ENCODE results near the gene AGAP1. TPM values are rescaled to one million over a fixed set of nuclear protein-coding genes. Genes with fewer than 3 reads are reported as not detected.

The AGAP1 gene
- total RNA-seq, 3 donors from 2014 or later (not counting 1 experiment from before 2014, with no cell fraction given): 42.0 to 56.4 (median 45.7) TPM

- no peak for TF ChIP-seq CTCF (IDR thresholded peaks at IDR 0.05)
- no peaks in the 10 kb centered on the region for H3K4me1 ChIP-seq (ENCODE audit: control insufficient read depth, insufficient read depth, low read length)
- WGBS (ENCODE audit: insufficient coverage): 87% methylated on average over 11 of the region's 11 CpGs
- H3K27me3 ChIP-seq (ENCODE audit: control insufficient read depth, insufficient read depth, low read length): no peaks in the 10 kb centered on the region
- H3K4me3 Mint-ChIP-seq: no peak overlapping the region
- ATAC-seq: no peak
- H3K27ac ChIP-seq (ENCODE audit: low read length): no peak overlapping the region
- intact Hi-C loops (cut with micrococcal nuclease): no loop called here
- no peak overlapping the region for H3K27ac Mint-ChIP-seq
- no peaks in the 10 kb centered on the region for H3K9me3 Mint-ChIP-seq
- H3K9me3 ChIP-seq (ENCODE audit: control insufficient read depth, insufficient read depth, low read length): no peaks in the 10 kb centered on the region
- no peak for DNase-seq
- H3K36me3 Mint-ChIP-seq: no peaks in the 10 kb centered on the region
- peaks cover 42 to 47% of the 10 kb centered on the region in 2 donors for H3K4me1 Mint-ChIP-seq
- H3K27me3 Mint-ChIP-seq (ENCODE audit: low read depth in 2 of 2): peaks cover 0 to 7% of the 10 kb centered on the region in 2 donors
- no peaks in the 10 kb centered on the region for H3K36me3 ChIP-seq (ENCODE audit: control insufficient read depth, insufficient read depth, low read length)
- H3K4me3 ChIP-seq (ENCODE audit: low read length): no peak overlapping the region
These were observed 184.1 kb downstream of the AGAP1 start for GRCh38 chr2:235677937-235678336.

- intact Hi-C loops (cut with micrococcal nuclease): no loop called here
- no peak for ATAC-seq
- Mint-ChIP-seq H3K27ac (no peak overlapping the region), H3K9me3 (no peaks in the 10 kb centered on the region), H3K36me3 (no peaks in the 10 kb centered on the region), H3K4me3 (no peak overlapping the region), H3K4me1 (peaks cover 40 to 42% of the 10 kb centered on the region in 2 donors), H3K27me3 (ENCODE audit: low read depth in 2 of 2) (peaks cover 0 to 7% of the 10 kb centered on the region in 2 donors)
- no peaks in the 10 kb centered on the region for H3K9me3 ChIP-seq (ENCODE audit: control insufficient read depth, insufficient read depth, low read length)
- 95% methylated on average over 10 of the region's 10 CpGs for WGBS (ENCODE audit: insufficient coverage)
- H3K27ac ChIP-seq (ENCODE audit: low read length): no peak overlapping the region
- H3K27me3 ChIP-seq (ENCODE audit: control insufficient read depth, insufficient read depth, low read length): no peaks in the 10 kb centered on the region
- no peak overlapping the region for H3K4me3 ChIP-seq (ENCODE audit: low read length)
- H3K4me1 ChIP-seq (ENCODE audit: control insufficient read depth, insufficient read depth, low read length): no peaks in the 10 kb centered on the region
- no peaks in the 10 kb centered on the region for H3K36me3 ChIP-seq (ENCODE audit: control insufficient read depth, insufficient read depth, low read length)
- DNase-seq: no peak
- TF ChIP-seq CTCF (IDR thresholded peaks at IDR 0.05): no peak
These were observed 184.9 kb downstream of the AGAP1 start for GRCh38 chr2:235678712-235679111.

DNA sequence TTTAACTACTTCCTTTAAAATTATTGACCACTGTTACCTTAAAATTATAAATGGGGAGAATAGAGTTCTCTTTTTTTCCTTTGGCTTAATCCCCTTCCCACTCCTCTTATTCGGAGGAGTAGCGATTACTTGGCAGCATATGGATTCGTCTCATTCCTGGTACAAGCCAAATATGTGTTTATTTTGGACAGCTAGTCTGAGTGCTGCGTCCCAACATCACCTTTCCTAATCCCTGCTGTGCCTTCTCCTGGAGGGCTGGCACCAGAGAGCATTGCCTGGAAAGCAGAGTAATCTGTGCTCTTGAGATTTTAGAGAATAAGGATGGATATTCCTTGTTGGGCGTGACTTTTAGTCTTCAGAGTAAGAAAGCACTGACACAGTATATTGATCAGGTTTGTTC lies 185.6 kb downstream of the AGAP1 start:
- Mint-ChIP-seq H3K36me3 (no peaks in the 10 kb centered on the region), H3K4me3 (no peak overlapping the region), H3K27me3 (ENCODE audit: low read depth in 2 of 2) (peaks cover 0 to 7% of the 10 kb centered on the region in 2 donors), H3K27ac (no peak overlapping the region), H3K4me1 (peaks cover 40 to 44% of the 10 kb centered on the region in 2 donors), H3K9me3 (no peaks in the 10 kb centered on the region)
- H3K4me3 ChIP-seq (ENCODE audit: low read length): no peak overlapping the region
- H3K4me1 ChIP-seq (ENCODE audit: control insufficient read depth, insufficient read depth, low read length): peaks cover 6% of the 10 kb centered on the region
- DNase-seq (no peak), ATAC-seq (no peak)
- intact Hi-C loops (cut with micrococcal nuclease): no loop called here
- H3K36me3 ChIP-seq (ENCODE audit: control insufficient read depth, insufficient read depth, low read length): no peaks in the 10 kb centered on the region
- H3K27ac ChIP-seq (ENCODE audit: low read length): no peak overlapping the region
- H3K9me3 ChIP-seq (ENCODE audit: control insufficient read depth, insufficient read depth, low read length): no peaks in the 10 kb centered on the region
- TF ChIP-seq CTCF (IDR thresholded peaks at IDR 0.05): no peak
- no peaks in the 10 kb centered on the region for H3K27me3 ChIP-seq (ENCODE audit: control insufficient read depth, insufficient read depth, low read length)
- WGBS (ENCODE audit: insufficient coverage): 88% methylated on average over 4 of the region's 5 CpGs

- H3K9me3 ChIP-seq (ENCODE audit: control insufficient read depth, insufficient read depth, low read length): no peaks in the 10 kb centered on the region
- WGBS (ENCODE audit: insufficient coverage): 50% methylated on average over 10 of the region's 10 CpGs
- TF ChIP-seq CTCF (IDR thresholded peaks at IDR 0.05): no peak
- H3K27ac ChIP-seq (ENCODE audit: low read length): peak overlapping the region; percentile 57
- no peaks in the 10 kb centered on the region for H3K36me3 ChIP-seq (ENCODE audit: control insufficient read depth, insufficient read depth, low read length)
- no peaks in the 10 kb centered on the region for H3K27me3 ChIP-seq (ENCODE audit: control insufficient read depth, insufficient read depth, low read length)
- peaks cover 54 to 57% of the 10 kb centered on the region in 2 donors for H3K4me1 Mint-ChIP-seq
- peaks cover 41% of the 10 kb centered on the region for H3K4me1 ChIP-seq (ENCODE audit: control insufficient read depth, insufficient read depth, low read length)
- intact Hi-C loops (cut with micrococcal nuclease): no loop called here
- H3K4me3 ChIP-seq (ENCODE audit: low read length): no peak overlapping the region
- DNase-seq (peak in 1 of 2 donors; percentile 33), ATAC-seq (peak; percentile 58 to 79 (median 59))
- no peaks in the 10 kb centered on the region for H3K9me3 Mint-ChIP-seq
- H3K27ac Mint-ChIP-seq: peak overlapping the region; percentile 93 to 96
- H3K27me3 Mint-ChIP-seq (ENCODE audit: low read depth in 2 of 2): no peaks in the 10 kb centered on the region
- H3K4me3 Mint-ChIP-seq: peak overlapping the region; percentile 85
- no peaks in the 10 kb centered on the region for H3K36me3 Mint-ChIP-seq
These were observed 191.3 kb downstream of the AGAP1 start for GRCh38 chr2:235685024-235685721.

Measured in natural killer cell (primary cell).